Retina (tissue), 1 donor: ENCODE data around the gene NOXRED1.
A peak's percentile ranks its signal among the peaks of the same experiment; 100 is the strongest.

Experiments
- DNase-seq: peaks from one replicate; pipeline ENCODE4 v3.0.0-alpha.2; 2016

Gene NOXRED1

GRCh38 chr14:77407158-77407557, 16.2 kb downstream of the NOXRED1 start:
- DNase-seq, result no peak

- no peak for DNase-seq
Measured at GRCh38 chr14:77406718-77407117, 16.6 kb downstream of the NOXRED1 start.

GRCh38 chr14:77406086-77406485, 17.2 kb downstream of the NOXRED1 start:
- no peak for DNase-seq

GRCh38 chr14:77403768-77404167, 19.6 kb downstream of the NOXRED1 start:
- no peak for DNase-seq

- DNase-seq, result no peak
Measured at GRCh38 chr14:77400216-77400615, 23.1 kb downstream of the NOXRED1 start.

- no peak for DNase-seq
Measured at GRCh38 chr14:77390188-77390587, 33.1 kb downstream of the NOXRED1 start.

- no peak for DNase-seq
Measured at GRCh38 chr14:77378701-77379100, 44.6 kb downstream of the NOXRED1 start.

- DNase-seq, result no peak
Measured at GRCh38 chr14:77377502-77377844, 45.9 kb downstream of the NOXRED1 start.

- peak; percentile 99 for DNase-seq
Measured at GRCh38 chr14:77376771-77377501, 46.4 kb downstream of the NOXRED1 start, which contains the start of the genes SAMD15 and TMED8. Gene SAMD15, plus strand, starts transcription at chr14:77377379. Its CDS starts 40 bp downstream, at chr14:77377419. Gene TMED8, minus strand, starts transcription at chr14:77377094. Its CDS starts 41 bp downstream, at chr14:77377053.

GRCh38 chr14:77375973-77376770, 47.2 kb downstream of the NOXRED1 start:
- DNase-seq, result no peak

- DNase-seq, result no peak
Measured at GRCh38 chr14:77375164-77375950, 48.0 kb downstream of the NOXRED1 start.

- peak; percentile 54 for DNase-seq
Measured at GRCh38 chr14:77372304-77372841, 51.0 kb downstream of the NOXRED1 start.

GRCh38 chr14:77369285-77369684, 54.0 kb downstream of the NOXRED1 start:
- DNase-seq, result no peak

- DNase-seq, result no peak
Measured at GRCh38 chr14:77364146-77364545, 59.2 kb downstream of the NOXRED1 start.

- DNase-seq, result no peak
Measured at GRCh38 chr14:77359626-77360025, 63.7 kb downstream of the NOXRED1 start.

- DNase-seq, result no peak
Measured at GRCh38 chr14:77356899-77357298, 66.4 kb downstream of the NOXRED1 start.

GRCh38 chr14:77355811-77356210, 67.5 kb downstream of the NOXRED1 start:
- DNase-seq, result no peak

GRCh38 chr14:77353469-77354141, 69.7 kb downstream of the NOXRED1 start:
- no peak for DNase-seq

GRCh38 chr14:77347751-77348150, 75.6 kb downstream of the NOXRED1 start:
- no peak for DNase-seq

- DNase-seq, result no peak
Measured at GRCh38 chr14:77346495-77346894, 76.8 kb downstream of the NOXRED1 start.

- DNase-seq, result no peak
Measured at GRCh38 chr14:77344377-77344996, 78.8 kb downstream of the NOXRED1 start.
